GM12874 (cell line): ENCODE results near the gene TYROBP.

ENCODE experiments used
- CTCF ChIP-seq: IDR thresholded peaks from 2 replicates; pipeline ENCODE4 v1.5.1; 2011; ENCODE audit warnings: low read depth, mild to moderate bottlenecking, control low read depth, low read length, moderate library complexity; ENCODE audit not compliant: insufficient read depth

The TYROBP gene

GRCh38 chr19:35895911-35896642, 12.0 kb downstream of the TYROBP start:
- no peak for TF ChIP-seq CTCF

DNA sequence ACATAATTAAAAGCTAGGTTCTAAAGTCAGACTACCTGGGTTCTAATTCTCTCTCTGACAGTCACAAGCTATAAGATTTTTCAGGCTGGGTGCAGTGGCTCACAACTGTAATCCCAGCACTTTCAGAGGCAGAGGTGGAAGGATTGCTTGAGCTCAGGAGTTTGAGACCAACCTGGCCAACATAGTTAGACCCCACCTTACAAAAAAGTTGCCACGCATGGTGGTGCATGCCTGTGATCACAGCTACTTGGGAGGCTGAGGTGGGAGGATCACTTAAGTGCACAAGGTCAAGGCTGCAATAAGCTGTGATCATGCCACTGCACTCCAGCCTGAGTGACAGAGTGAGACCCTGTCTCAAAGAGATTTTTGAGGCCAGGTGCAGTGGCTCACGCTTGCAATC, 13.8 kb downstream of the TYROBP start:
- TF ChIP-seq CTCF, result no peak

DNA sequence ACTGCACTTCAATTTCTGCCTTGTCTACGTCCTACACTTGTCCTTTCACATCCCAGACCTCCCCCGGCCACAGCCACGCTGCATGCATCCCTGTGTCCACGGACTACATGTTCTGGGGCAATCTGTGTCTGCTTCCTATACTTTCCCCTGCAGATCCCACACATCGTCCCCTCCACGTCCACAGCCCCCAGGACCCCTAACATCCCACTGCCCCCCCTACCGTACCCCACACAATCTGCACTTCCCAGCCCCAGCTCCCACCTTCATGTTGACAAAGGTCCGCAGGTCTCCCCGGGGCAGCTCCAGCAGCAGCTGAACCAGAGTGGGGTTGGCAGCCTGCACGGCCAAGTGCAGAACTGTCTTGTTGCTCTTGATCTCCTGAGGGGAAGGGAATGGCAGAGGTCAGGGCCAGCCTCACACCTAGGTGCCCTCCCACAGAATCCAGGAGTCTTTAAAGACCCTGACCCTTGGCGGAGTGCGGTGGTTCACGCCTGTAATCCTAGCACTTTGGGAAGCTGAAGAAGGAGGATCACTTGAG, 17.9 kb downstream of the TYROBP start:
- TF ChIP-seq CTCF, result no peak

GRCh38 chr19:35889370-35890112, 18.6 kb downstream of the TYROBP start:
- TF ChIP-seq CTCF, result no peak

- TF ChIP-seq CTCF, result no peak
These were observed 19.7 kb downstream of the TYROBP start for GRCh38 chr19:35888398-35888797.

GRCh38 chr19:35887197-35887596, 20.9 kb downstream of the TYROBP start:
- no peak for TF ChIP-seq CTCF

DNA sequence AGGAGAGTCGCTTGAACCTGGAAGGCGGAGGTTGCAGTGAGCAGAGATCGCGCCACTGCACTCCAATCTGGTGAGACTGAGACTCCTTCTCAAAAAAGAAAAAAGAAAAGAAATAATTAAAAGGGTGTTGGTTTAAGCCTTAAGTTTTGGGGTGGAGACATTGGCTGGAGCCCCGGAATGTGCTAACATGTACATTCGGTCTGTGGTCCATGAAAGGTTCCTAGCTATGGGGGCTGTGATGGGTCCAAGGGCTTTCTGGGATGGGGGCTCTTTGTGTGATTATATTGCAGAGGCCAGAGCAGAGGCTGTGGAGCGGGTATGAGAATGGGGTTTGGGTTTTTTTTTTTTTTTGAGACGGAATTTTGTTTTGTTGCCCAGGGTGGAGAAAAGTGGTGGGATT, 22.2 kb downstream of the TYROBP start:
- no peak for TF ChIP-seq CTCF
